KMS-11 (cell line): ENCODE results near the gene HECW1.
"Not testable (repeated sequence)": the region's sequence is repeated elsewhere in the genome, so short reads cannot be mapped to it uniquely, and the experiment has no call there.

Experiments used
- H2AFZ ChIP-seq: fragments of 200-600 bp; sonication (generic); 2 replicates; pipeline ENCODE4 v1.6.1; 2016; ENCODE audit warnings: antibody characterized with exemption, mixed run types, low read depth
- H3K27ac ChIP-seq: fragments of 200-600 bp; sonication (generic); 2 replicates; pipeline ENCODE4 v1.6.1; 2016; ENCODE audit warnings: mild to moderate bottlenecking, mixed run types
- H3K27me3 ChIP-seq: fragments of 200-600 bp; sonication (generic); 2 replicates; pipeline ENCODE4 v1.6.1; 2017; ENCODE audit warnings: mild to moderate bottlenecking, low read depth, mixed run types, moderate library complexity; ENCODE audit not compliant: insufficient read depth
- H3K36me3 ChIP-seq: fragments of 200-600 bp; sonication (generic); 2 replicates; pipeline ENCODE4 v1.6.1; 2017; ENCODE audit warnings: mild to moderate bottlenecking, mixed run types; ENCODE audit not compliant: insufficient read depth
- H3K4me1 ChIP-seq: fragments of 200-600 bp; sonication (generic); 2 replicates; pipeline ENCODE4 v1.6.1; 2016; ENCODE audit warnings: mild to moderate bottlenecking, low read depth, mixed run types; ENCODE audit not compliant: poor library complexity, severe bottlenecking
- H3K4me2 ChIP-seq: fragments of 200-600 bp; sonication (generic); 2 replicates; pipeline ENCODE4 v1.7.0; 2016; ENCODE audit warnings: mild to moderate bottlenecking, mixed run types
- H3K4me3 ChIP-seq: fragments of 200-600 bp; sonication (generic); IDR thresholded peaks from 2 replicates; pipeline ENCODE4 v1.6.1; 2017; ENCODE audit warnings: low read depth, low read length, mixed read lengths; ENCODE audit not compliant: insufficient read depth
- H3K79me2 ChIP-seq: fragments of 200-600 bp; sonication (generic); 2 replicates; pipeline ENCODE4 v1.6.1; 2016; ENCODE audit warnings: low read depth, mixed run types; ENCODE audit not compliant: insufficient read depth
- H3K9ac ChIP-seq: fragments of 200-600 bp; sonication (generic); 2 replicates; pipeline ENCODE4 v1.6.1; 2016; ENCODE audit warnings: mild to moderate bottlenecking, mixed run types
- H4K20me1 ChIP-seq: fragments of 200-600 bp; sonication (generic); 2 replicates; pipeline ENCODE4 v1.6.1; 2016; ENCODE audit warnings: mild to moderate bottlenecking, mixed run types; ENCODE audit not compliant: insufficient read depth
- TF ChIP-seq, protein P1 (sequence below): fragments of 200-600 bp; sonication (generic); conservative IDR thresholded peaks from 2 replicates; pipeline ENCODE4 v1.6.1; 2017; ENCODE audit warnings: low read depth, mild to moderate bottlenecking, antibody characterized with exemption, low read length, moderate library complexity, mixed read lengths

HECW1 gene

DNA sequence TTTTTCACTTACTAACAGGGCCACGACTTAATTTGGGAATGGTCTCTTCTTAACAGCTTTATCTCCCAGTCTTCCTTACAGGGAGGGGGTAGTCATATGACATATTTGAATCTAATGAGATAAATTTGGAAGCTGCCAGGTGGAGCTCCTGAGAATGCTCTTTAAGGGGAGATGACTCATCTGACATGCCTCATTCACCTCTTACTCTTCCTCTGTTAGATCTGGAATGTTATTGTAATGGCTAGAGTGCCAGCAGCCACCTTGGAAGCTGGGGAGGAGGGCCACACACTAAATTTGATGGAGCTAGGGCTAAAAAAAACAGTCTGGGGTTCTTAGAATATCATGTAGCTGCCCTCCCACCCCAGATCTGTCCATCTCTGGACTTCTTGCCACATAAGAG lies 22.7 kb downstream of the HECW1 start:
- H3K4me3 ChIP-seq = no peak overlapping the region
- no peak overlapping the region for H3K27ac ChIP-seq
- H3K79me2 ChIP-seq = no peaks in the 10 kb centered on the region
- H3K27me3 ChIP-seq = no peaks in the 10 kb centered on the region
- H3K36me3 ChIP-seq = no peaks in the 10 kb centered on the region
- peaks cover 20% of the 10 kb centered on the region for H3K4me1 ChIP-seq
- TF ChIP-seq, protein P1, sequence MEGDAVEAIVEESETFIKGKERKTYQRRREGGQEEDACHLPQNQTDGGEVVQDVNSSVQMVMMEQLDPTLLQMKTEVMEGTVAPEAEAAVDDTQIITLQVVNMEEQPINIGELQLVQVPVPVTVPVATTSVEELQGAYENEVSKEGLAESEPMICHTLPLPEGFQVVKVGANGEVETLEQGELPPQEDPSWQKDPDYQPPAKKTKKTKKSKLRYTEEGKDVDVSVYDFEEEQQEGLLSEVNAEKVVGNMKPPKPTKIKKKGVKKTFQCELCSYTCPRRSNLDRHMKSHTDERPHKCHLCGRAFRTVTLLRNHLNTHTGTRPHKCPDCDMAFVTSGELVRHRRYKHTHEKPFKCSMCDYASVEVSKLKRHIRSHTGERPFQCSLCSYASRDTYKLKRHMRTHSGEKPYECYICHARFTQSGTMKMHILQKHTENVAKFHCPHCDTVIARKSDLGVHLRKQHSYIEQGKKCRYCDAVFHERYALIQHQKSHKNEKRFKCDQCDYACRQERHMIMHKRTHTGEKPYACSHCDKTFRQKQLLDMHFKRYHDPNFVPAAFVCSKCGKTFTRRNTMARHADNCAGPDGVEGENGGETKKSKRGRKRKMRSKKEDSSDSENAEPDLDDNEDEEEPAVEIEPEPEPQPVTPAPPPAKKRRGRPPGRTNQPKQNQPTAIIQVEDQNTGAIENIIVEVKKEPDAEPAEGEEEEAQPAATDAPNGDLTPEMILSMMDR = no peak
- H4K20me1 ChIP-seq = no peaks in the 10 kb centered on the region
- no peak overlapping the region for H3K9ac ChIP-seq
- no peak overlapping the region for H3K4me2 ChIP-seq
- H2AFZ ChIP-seq = no peak overlapping the region

DNA sequence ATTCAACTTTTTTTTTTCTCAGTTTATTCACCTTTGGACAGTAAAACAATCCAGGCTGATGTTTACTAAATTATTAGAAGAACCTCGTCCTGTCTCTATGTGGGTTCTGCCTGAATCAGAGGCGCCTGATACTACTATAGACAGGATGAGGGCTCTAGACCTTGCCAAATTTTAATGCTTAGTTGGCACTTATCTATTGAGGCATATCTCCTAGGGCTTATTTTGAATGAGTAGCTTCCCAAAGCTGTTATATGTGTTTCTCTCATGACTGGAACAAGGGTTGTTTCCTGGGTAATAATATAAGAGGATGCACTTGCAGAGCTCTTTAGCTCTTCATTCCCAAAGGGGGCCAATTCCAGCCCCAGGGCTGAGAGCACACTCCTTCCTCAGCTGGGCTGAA lies 23.6 kb downstream of the HECW1 start:
- Histone ChIP-seq H3K27ac (no peak overlapping the region), H4K20me1 (no peaks in the 10 kb centered on the region), H3K27me3 (no peaks in the 10 kb centered on the region), H3K9ac (no peak overlapping the region), H3K79me2 (no peaks in the 10 kb centered on the region), H3K4me1 (peaks cover 30% of the 10 kb centered on the region), H2AFZ (no peak overlapping the region), H3K4me3 (no peak overlapping the region), H3K4me2 (no peak overlapping the region), H3K36me3 (no peaks in the 10 kb centered on the region)
- TF ChIP-seq, protein P1 = no peak

DNA sequence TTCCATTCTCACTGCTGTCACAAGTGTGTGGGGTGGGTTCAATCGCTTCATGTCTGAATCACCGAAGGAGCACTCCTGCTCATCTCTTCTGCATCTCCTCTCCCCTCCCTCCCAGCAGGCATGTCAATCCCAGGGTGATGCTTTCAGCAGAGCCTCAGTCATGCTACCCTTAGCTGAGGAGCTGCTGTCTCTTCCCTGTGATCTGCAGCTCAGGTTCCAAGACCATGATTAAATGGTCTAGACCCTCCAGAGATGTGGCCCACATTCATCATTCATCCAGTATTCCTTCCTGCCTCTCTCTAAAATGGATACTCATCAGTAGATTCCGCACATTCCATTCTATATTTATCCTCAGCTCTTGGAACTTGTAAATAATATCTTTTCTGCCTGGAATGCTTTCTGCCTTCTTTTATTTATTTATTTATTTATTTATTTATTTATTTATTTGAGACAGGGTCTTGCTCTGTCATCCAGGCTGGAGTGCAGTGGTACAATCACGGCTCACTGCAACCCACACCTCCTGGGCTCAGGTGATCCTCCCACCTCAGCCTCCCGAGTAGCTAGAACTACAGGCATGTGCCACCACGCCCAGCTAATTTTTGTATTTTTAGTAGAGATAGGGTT lies 24.8 kb downstream of the HECW1 start:
- H3K27me3 ChIP-seq, H4K20me1 ChIP-seq, H3K36me3 ChIP-seq, H3K4me3 ChIP-seq, H3K27ac ChIP-seq, H2AFZ ChIP-seq, H3K79me2 ChIP-seq, H3K9ac ChIP-seq, H3K4me2 ChIP-seq: not testable (repeated sequence)
- peaks cover 41% of the 10 kb centered on the region for H3K4me1 ChIP-seq

DNA sequence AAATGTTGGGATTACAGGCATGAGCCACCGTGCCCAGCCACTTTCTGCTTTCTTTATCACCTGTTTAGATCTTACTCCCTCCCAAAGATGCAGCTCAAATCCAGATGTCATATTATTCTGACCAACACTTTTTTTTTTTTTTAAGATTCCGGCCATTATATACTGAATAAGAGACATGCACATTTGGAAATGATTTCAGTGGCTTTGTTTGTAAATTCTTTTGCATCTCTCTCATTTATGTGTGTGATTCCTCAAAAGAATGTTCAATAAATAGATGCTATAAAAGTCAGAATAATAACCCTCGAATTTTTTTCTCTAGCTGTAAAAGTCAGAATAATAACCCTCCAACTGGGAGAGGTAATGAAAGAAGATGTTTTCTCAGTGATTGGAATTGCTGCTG lies 25.4 kb downstream of the HECW1 start:
- Histone ChIP-seq H3K9ac (no peak overlapping the region), H3K4me2 (no peak overlapping the region), H2AFZ (no peak overlapping the region), H3K36me3 (no peaks in the 10 kb centered on the region), H3K27me3 (no peaks in the 10 kb centered on the region), H4K20me1 (no peaks in the 10 kb centered on the region), H3K79me2 (no peaks in the 10 kb centered on the region), H3K4me1 (peaks cover 47% of the 10 kb centered on the region), H3K27ac (no peak overlapping the region), H3K4me3 (no peak overlapping the region)
- TF ChIP-seq, protein P1 = no peak

DNA sequence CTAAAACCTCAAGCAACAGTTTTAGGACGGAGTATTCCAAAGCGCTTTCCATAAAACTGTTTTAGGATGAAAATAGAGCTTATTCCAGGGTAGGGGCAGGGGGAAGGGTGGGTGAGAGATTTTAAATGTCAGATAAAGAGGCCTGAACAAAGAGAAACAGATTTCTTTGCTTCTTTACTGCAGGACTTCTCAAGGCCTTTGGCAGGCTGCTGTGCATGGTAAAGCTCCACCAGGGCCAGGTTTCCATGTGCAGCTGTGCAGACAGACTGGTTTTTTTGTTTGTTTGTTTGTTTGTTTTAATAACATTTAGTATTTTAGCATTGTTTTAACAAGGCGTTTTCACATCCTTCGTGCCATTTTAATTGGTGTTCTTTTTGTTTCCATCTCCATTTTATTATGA lies 26.3 kb downstream of the HECW1 start:
- Histone ChIP-seq H3K79me2 (no peaks in the 10 kb centered on the region), H3K4me2 (no peak overlapping the region), H3K27ac (no peak overlapping the region), H3K9ac (no peak overlapping the region), H2AFZ (no peak overlapping the region), H3K27me3 (no peaks in the 10 kb centered on the region), H3K4me1 (peaks cover 54% of the 10 kb centered on the region), H3K4me3 (no peak overlapping the region), H4K20me1 (no peaks in the 10 kb centered on the region), H3K36me3 (no peaks in the 10 kb centered on the region)
- TF ChIP-seq, protein P1 = no peak
